ENCODE results near the gene SLC13A3. TPM values are rescaled to one million over a fixed set of nuclear protein-coding genes. Genes with fewer than 3 reads are reported as not detected.

Gene SLC13A3
- total RNA-seq, 1 experiment from 2014 or later = not detected

DNA sequence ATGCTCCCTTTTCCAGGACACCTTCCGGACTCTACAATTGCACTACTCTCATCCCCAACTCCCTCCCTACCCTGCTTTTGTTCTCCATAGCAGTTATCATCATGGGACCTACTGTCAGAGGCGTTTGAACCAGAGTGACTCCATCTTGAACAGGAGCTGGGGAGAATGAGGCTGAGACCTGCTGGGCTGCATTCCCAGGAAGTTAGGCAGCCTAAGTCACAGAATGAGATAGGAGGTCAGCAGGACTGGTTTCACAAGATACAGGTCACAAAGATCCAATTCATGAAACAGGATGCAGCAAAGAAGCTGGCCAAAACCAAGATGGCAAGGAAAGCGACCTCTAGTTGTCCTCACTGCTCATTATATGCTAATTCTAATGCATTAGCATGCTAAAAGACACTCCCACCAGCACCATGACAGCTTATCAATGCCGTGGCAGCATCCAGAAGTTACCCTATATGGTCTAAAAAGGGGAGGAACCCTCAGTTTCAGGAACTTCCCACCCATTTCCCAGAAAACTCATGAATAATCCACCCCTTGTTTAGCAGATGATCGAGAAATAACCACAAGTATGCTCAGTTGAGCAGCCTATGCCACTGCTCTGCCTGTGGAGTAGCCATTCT lies 15.6 kb downstream of the SLC13A3 start:
- DNase-seq (ENCODE audit: low spot score) = no peak

DNA sequence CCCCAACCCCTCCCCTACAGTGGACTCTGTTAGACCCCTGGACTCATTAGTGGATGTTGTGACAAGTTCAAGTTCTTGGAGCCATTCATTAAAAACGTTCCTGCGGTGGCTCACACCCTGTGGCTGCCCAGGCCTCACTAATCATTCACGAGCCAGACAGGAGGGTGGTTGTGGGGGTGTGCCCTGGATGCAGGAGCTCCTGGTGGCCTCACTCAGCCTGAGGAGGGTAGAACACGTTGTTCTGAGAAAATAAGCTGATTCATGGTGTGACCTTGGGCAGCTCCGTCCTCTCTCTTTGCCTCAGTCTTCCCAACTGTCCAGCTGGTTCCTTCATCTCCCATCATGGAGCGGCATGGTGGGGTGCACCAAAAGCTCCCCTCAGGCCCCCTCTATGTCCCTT lies 16.7 kb downstream of the SLC13A3 start:
- DNase-seq (ENCODE audit: low spot score) = no peak

DNA sequence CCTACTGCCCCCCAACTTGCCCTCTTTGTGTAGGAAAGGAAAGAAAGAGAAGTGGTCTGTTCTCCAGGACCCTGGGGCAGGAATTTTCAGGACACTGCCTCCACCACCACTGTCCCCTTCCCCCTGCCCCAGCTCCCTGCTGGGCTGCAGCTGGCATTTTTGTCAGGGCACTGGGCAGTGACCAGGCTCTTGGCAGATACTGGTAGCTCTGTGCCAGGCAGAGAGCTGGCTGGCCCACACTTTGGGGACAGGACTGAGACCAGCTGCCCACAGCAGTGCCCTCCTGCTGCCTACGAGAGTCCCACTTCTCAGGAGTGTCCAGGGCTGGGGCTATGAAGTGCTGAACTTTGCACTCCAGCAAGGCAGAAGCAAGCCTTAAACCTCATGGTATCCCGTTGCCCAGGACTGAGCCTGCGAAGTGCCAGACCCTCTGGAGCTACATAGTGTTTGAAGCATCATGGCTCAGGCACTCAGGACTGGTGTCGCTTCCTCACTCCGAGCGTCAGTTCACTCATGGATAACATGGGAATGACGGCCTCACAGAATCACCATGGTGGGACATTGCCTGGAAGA lies 19.3 kb downstream of the SLC13A3 start:
- DNase-seq (ENCODE audit: low spot score) = no peak

DNA sequence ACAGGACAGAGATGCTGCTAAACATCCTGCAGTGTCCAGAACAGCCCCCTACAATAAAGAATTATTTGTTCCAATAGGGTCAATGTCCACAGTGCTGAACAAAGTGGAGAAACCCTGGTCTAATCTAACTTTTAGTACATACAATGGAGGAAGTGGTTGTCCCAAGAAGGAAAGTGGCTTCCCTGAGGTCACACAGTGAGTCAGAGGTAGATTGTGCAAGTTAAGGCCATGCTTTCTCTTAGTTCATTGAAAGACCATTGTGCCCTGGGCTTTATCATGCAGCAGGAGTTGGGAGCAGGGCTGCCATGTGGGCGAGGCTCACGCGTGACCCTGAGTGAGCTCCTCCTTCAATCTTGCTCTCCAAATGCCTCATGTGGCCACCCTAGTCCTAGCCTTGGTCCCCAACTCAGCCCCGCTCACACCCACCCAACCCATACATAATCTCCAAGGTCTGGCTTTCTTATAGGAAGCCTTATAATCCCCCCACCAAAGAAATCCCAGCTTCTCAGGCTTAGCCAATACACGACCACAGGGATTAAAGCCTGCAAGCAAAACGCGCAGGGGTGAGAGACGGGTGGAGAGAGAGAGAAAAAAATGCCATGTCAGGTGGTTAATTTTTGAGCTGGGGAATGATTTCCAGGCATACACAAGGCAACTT lies 19.9 kb downstream of the SLC13A3 start:
- no peak for DNase-seq (ENCODE audit: low spot score)

DNA sequence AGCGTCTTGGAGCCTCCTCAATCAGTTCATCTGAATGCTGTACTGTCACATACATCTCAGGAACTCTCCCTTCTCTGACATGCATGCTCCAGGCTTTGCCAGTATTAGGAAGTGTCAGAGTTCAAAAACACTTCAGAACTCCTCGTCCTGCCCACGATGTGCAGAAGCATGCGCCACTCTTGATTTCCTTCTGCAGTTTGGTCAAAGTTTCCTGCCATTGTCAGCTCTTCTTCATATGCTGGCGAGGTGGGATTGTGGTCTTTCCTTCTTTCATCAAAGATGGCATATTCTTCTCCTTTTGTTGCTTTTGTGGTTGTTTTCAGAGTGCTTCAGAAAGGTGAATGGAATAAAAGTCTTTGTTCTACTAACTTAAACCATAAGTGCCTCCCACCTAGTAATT lies 21.0 kb downstream of the SLC13A3 start:
- no peak for DNase-seq (ENCODE audit: low spot score)

DNA sequence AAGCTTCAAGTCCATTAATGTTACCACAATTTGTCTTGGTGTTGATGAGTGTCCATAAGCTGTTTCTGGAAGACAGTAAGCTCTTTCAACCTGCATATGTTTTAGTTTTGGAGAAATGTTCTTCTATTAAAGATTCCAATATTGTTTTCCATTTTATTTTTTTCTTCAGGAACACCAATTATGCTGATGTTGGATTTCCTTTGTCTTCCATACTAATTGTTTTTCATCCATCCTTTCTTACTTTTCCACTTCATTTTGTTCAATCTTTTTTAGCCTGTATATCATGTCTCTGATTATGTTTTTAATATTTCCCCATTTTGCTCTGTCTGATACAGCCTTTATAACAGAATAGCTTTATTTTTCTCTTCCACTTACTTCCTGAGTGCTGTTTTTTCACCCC lies 21.9 kb downstream of the SLC13A3 start:
- no peak for DNase-seq (ENCODE audit: low spot score)

DNA sequence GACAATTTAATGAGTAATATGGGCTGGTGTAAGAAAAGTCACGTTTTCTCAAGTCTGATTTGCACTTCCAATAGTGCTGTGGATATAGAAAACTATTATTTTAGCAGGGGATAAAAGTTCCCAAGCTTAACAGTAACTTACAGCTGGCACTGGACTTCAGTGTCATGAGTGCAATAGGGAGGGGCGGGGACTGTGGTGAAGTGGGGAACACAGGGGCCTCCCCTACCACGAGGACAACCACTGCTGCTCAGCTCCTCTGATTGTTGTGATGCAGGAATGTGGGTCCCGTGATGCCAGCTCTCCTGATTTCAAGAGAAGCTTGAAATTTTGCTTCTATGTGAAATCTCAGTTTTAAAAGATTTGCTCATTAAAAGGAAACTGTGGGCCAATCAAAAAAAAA lies 24.0 kb downstream of the SLC13A3 start:
- no peak for DNase-seq (ENCODE audit: low spot score)

DNA sequence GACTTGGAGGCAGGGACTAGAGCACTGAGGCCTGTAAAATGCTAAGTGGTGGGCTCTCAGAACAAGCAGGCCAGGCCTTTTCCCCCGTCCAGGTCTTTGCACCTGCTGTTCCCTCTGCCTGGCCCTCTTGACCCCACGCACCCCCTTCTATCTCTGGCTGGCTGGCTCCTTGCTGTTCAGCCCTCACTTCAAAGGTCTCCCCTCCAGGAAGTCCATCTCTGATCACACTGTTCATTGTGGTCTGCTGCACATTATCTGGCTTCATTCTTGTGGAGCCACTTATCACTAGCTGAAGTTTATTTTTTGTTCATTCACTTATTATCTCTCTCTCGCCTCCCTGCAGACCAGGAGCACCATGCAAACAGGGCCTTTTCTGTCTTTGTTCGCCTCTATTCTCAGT lies 24.5 kb downstream of the SLC13A3 start:
- DNase-seq (ENCODE audit: low spot score) = no peak

DNA sequence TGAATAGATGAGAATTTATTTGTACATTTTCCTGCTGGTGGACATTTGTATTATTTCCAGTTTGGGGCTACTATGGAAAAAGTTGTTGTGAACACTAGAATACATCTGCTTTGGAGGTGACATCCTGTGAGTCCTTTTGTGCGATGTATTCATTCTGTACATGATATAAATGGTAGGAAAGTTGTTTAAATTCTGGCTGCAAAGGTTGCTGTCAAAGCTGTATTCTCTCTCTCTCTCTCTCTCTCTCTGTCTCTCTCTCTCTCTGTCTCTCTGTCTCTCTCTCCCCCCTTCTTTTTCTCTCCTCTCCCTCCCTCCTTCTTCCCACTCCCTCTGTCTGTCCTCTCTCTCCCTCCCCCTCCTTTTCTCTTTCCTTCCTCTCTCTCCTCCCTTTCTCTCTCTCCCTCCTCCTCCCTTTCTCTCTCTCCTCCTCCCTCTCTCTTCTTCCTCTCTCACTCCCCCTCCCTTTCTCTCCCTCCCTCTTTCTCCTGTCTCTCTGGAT lies 25.3 kb downstream of the SLC13A3 start:
- no peak for DNase-seq (ENCODE audit: low spot score)

DNA sequence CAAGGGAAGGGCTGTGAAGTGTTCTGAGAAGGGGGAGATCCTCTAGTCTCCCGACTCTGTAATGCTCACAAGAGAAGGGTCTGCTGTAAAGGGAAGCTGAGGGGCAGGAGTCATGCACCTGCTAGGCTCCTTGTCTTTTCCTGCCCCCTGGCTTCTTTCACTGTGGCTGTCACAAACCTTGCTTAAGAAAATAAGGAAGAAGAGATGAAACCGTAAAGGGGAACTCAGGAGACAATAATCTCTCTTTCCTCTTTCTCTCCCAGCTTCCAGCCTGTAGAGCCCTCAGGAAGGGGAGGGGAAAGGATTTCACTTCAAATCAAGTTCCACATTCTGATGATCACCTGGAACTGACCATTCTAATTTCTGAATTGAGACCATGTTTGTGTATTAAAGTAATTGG lies 26.3 kb downstream of the SLC13A3 start:
- DNase-seq (ENCODE audit: low spot score) = no peak

DNA sequence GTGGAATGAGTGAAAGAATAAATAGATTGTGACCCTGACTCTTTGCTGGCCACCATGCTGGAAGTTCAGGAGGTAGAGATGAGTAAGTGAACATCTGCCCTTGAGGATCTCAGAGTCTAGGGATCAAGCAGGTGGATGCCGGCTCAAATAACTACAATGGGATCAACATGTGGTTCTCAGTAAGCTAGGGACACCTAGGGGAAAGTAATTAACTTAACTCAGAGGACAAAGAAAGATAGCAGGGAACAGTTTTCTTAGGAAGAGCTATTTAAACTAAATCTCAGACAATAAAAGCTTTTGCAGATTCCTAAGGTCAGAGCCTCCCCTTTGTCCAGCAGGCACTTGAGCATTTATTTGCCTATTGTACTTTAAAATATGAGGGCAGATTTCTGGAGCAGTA lies 29.1 kb downstream of the SLC13A3 start:
- no peak for DNase-seq (ENCODE audit: low spot score)

DNA sequence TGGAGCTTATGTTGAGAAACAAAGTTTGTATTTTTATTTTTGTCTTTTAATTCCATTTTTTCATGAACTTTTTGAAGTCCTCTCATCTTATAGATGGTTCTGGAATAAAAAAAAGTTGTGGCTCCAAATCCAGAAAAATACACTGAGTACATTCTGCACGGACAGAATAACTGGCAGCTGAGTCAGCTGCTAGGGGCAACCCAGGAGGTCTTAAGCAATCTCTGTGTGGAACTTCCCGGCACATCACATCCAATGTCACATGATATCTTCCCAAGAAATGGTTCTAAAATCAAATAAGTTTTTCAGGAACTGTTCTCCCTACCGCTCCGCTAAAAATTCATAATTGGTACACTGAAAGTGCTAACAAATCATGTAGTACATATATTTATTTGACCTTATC lies 29.8 kb downstream of the SLC13A3 start:
- no peak for DNase-seq (ENCODE audit: low spot score)

DNA sequence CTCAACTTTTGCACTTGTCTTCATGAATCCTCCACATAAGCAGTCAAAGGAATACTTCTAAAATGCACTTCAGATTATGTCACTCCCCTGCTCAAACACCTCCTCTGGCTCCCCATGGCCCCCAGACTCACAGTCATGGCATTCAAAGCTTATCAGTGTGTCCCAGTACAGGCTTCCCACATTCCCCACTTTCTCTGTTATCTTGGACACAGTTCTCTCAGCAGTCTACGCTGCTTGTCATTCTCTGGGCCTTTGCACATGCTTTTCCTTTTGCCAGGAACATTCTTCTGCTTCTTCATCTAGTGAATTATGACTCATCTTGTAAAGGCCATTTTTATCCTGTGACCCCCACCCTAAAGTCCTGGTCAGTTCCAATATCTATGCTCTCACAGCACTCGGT lies 31.8 kb downstream of the SLC13A3 start:
- DNase-seq (ENCODE audit: low spot score) = no peak

DNA sequence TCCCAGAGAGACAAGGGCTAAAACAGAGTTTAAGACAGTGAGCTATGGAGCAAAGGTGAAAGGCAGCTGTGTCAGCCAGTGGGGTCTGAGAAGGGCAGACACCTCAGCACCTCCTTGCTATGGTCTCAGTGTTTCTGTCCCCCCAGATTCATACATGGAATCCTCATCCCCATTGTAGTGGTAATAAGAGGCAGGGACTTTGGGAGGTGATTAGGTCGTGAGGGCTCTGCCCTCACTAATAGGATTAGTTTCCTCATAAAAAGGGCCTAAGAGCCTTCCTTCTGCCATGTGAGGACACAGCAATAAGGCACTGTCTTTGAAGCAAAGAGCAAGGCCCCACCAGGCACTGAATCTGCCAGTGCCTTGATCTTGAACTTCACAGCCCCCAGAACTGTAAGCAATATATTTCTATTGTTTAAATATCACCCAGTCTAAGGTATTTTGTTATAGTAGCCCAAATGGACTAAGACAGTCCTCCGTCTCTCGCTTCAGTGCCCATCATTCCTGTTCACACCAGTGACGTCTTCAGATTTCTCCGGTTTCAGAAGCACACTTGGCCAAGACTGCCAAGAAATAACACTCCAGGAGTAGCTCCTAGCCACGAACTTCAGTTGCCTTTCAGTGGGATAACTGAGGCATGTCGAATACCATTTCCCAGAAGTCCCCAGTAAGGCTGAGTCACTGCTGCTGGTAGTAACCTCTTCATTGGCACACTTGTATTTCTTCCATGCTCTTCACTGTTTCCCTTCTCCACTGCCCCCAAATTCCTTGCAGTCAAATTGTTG lies 32.8 kb downstream of the SLC13A3 start:
- no peak for DNase-seq (ENCODE audit: low spot score)

DNA sequence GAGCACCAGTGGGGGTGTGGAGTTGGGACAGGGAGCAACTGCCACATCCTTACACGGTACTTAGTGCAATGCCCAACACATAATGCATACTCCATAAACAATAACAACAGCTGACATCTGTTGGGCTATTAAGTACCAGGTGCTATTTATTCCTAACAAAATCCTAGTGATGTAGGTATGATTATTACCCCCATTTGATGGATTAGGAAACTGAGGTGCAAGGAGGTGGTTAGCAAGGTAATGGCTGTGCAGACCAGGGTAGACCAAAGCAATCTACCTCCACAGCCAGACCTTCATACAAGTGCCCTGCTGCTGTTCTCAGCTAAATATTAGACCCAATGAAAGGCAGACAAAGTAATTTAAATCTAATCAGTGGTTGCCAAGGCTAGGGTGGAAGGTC lies 36.8 kb downstream of the SLC13A3 start:
- DNase-seq (ENCODE audit: low spot score) = no peak

DNA sequence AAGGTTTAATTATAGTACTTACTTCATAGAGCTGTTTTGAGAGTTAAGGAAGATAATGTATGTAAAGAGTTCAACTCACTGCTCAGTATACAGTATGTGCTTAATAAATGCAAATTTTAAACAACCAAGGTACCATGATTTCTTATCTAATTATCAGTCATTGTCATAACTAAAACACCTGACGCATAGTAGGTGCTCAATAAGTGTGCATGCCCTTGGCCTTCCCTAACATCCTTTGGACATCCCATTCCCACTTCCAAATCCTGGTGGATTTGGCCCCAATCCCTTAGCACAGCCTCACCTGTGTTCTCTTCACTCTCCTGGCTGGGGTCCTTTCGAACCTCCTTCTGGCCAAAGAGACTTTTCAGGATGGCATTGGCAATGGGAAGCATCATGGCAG lies 41.1 kb downstream of the SLC13A3 start:
- DNase-seq (ENCODE audit: low spot score) = no peak

DNA sequence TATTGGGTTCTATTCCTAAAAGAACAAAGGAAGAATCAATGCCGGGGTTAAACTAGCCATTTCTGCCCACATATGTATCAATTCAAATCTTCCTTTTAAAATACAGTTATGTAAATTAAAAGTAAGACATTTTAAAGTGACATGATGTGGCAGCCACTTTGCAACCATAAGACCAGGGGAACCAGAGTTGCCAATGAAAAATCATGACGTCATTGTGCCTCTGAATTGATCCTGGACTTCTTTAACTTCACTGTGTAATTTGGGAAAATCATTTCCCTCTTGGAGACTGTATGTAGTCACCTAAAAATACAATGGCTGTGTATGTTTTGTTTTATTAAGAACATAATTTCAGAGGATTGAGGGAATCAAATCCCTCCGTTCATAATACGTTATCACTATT lies 42.2 kb downstream of the SLC13A3 start:
- no peak for DNase-seq (ENCODE audit: low spot score)

DNA sequence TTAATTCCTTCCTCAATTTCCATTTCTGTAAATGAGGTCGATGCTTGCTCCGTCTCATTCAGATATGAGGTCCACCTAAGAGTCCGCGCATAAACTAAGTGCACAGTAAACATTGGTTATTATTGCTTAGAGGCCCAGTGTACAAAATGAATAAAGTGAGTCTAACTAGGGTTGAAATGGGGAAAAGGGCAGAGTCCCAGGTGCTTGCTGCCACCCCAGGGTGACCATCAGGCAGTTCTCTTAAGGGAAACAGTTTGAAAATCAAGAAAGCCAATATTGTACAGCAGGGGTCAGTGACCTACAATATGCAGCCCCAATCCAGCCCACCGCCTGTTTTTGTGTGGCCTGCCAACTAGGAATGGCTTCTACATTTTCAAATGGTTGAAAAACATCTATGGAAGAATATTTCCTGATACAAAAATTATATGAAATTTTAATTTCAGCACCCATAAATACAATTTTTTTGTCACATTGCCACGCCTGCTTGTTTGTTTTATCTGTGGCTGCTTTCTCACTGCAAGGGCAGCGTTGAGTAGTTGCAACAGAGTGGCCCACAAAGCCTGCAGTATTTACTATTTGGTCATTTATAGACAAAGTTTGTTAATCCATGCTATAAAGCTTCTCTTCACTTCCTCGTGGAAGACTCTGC lies 43.3 kb downstream of the SLC13A3 start:
- no peak for DNase-seq (ENCODE audit: low spot score)

DNA sequence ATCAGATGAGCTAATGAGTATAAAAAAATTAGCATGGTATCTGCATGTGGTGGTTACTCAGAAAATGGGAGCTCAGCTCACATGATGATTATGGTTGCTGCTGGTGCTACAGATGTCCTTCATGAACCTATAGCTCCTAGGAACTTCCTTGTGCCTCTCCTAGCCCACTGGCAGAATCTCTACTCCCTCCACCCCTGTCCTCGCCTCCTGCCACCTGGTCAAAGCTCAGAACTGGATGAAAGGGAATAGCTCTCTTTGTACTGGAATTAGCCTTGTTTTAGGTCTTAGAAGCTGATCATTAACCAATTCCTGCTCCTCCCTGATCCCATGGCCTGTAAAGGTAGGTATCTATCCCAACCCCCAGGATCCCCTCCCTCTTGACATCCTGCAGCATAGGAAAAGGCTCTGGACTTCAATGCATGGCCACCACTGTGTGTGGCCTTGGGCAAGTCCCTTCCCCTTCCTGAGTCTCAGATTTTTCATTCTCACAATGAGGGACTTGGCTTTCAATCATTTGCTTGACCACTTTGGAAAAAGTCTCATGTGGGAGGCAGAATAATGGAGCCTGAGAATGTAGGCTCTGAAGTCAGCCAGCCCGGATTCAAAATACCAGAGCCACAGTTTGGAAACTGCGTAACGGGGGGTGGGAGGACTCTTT lies 43.9 kb downstream of the SLC13A3 start:
- DNase-seq (ENCODE audit: low spot score) = no peak

DNA sequence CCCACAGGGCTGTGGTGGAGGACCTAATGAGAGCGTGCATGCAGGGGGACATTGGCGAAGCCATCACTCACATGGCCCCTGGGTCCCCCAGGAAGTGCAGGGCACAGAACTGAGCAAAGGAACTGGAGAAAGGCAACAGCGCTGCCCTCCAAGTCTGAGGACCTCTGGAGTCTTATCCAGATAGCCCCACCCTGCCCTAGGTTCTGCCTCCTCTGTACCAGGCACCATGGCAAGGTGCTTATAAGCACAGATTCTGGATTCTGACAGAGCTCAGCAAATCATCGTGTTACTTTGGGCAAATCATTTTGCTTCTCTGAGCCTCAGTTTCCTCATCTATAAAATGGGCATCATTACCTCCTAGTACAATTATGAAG lies 44.5 kb downstream of the SLC13A3 start:
- DNase-seq (ENCODE audit: low spot score) = no peak

DNA sequence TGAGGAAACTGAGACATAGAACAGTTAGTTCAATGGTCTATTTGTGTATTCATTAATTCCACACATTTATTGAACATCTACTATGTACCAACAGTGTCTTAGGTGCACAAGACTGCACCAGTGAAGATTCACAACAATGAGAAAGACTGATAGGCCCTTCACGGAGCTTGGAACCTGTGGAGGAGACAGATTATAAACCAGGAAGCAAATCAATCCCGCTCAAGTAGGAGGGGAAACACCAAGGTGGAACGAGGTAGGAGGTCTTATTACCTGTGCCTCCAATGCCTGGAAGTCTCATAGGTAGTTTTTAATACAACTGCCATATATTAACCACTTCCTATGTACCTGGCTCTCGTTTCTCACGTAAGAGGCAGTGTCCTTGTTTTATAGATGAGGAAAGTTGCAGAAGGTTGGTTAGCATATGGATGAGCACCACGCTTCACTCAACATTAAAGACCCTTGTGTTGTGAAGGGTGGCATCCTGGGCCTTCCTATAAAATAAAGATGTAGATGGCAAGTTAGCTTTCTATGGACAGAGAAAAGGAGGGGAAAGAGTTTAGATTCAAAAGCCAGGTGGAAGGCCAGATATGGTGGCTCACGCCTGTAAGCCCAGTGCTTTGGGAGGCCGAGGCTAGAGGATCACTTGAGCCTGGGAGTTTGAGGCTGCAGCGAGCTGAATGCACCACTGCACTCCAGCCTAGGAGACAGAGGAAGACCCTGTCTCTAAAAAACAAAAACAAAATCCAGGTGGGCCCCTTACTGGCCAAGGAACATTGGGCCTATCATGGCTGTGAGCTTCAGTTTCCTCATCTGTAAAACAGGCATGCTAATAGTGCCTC lies 45.1 kb downstream of the SLC13A3 start:
- DNase-seq (ENCODE audit: low spot score) = no peak
